Neural progenitor cell (in vitro differentiated cells): ENCODE measurements around the gene KRTAP3-2.

Experiments used
- CTCF ChIP-seq: fragments of 200-600 bp; sonication (generic); IDR thresholded peaks from 2 replicates; pipeline ENCODE4 v1.5.1; 2017; ENCODE audit warnings: antibody characterized with exemption, mild to moderate bottlenecking
- EZH2 ChIP-seq: fragments of 200-600 bp; sonication (generic); IDR thresholded peaks from 2 replicates; pipeline ENCODE4 v1.6.1; 2017; ENCODE audit warnings: antibody characterized with exemption, mild to moderate bottlenecking, moderate library complexity

- no peak for TF ChIP-seq CTCF
- TF ChIP-seq EZH2: no peak
Measured at GRCh38 chr17:41037853-41038350, 38.2 kb upstream of the KRTAP3-2 start.
